HepG2 (cell line): ENCODE results near the gene EIF4E. TPM values are rescaled to one million over a fixed set of nuclear protein-coding genes. Genes with fewer than 3 reads are reported as not detected.

Source experiments
- ATAC-seq: fragments of 200-7000 bp; cut with Tn5 transposase; 3 replicates; pipeline ENCODE4 v1.9.1; 2020; ENCODE audit warnings: mild to moderate bottlenecking, moderate library complexity
- BruUV-seq: library from RNA; stranded (reverse); fragments of 400-500 nt; replicated peaks from 2 replicates; lab custom pipeline; 2021; lab: Mats Ljungman, UMichigan
- CTCF ChIA-PET: fragments of 300-600 bp; formaldehyde crosslinking; extraction: SDS; loops from one replicate; lab custom pipeline; 2021; ENCODE audit warnings: low total read pairs, inconsistent platforms, low intra/inter-chr PET ratio; lab: Yijun Ruan, JAX
- POLR2A ChIA-PET: fragments of 350-600 bp; sonication (Branson Sonifier 250); formaldehyde crosslinking; loops from one replicate; lab custom pipeline; 2020; ENCODE audit warnings: antibody characterized with exemption, inconsistent platforms; lab: Yijun Ruan, JAX
- DNase-seq: peaks from one replicate; pipeline ENCODE4 v3.0.0-alpha.2; 2015; ENCODE audit warnings: low spot score
- FAIRE-seq: peaks from 3 replicates; lab custom pipeline; 2011; peaks lifted over from hg19 to GRCh38; lab: Jason Lieb, UNC
- H2AFZ ChIP-seq: one replicate; pipeline ENCODE4 v1.6.1; 2011; ENCODE audit warnings: low read length, inconsistent platforms
- H3K27ac ChIP-seq: fragments of 300-600 bp; 3 replicates; pipeline ENCODE4 v1.8.0; 2011; ENCODE audit warnings: mixed run types, mild to moderate bottlenecking, mixed read lengths, low read length, inconsistent platforms; ENCODE audit not compliant: insufficient read depth; ENCODE audit errors: extremely low read length
- H3K27me3 ChIP-seq, 2 experiments: fragments of 200-600 bp in 1 of 2; 2 replicates in 1 of 2; 3 replicates in 1 of 2; pipeline versions ENCODE4 v1.6.0 to v1.8.0; 2011; ENCODE audit warnings: low read length in 2 of 2, mild to moderate bottlenecking in 2 of 2, moderate library complexity in 2 of 2, inconsistent platforms in 1 of 2; ENCODE audit not compliant: insufficient read depth in 2 of 2, control insufficient read depth in 1 of 2
- H3K36me3 ChIP-seq, 2 experiments: fragments of 200-600 bp in 1 of 2; replicated peaks in 1 of 2; 2 replicates in 1 of 2; 3 replicates in 1 of 2; pipeline versions ENCODE4 v1.5.1 to v1.8.0; 2011; ENCODE audit warnings: low read length in 2 of 2, inconsistent platforms in 1 of 2; ENCODE audit not compliant: insufficient read depth in 2 of 2, control insufficient read depth in 1 of 2
- H3K4me1 ChIP-seq: 2 replicates; pipeline ENCODE4 v1.5.1; 2012; ENCODE audit warnings: low read length, inconsistent platforms; ENCODE audit not compliant: insufficient read depth
- H3K4me2 ChIP-seq: 2 replicates; pipeline ENCODE4 v1.6.0; 2011; ENCODE audit warnings: low read depth, low read length, inconsistent platforms
- H3K4me3 ChIP-seq, 3 experiments: fragments of 200-600 bp in 1 of 3; sonication (generic), shearing (Covaris generic) in 1 of 3; replicated peaks in 1 of 3; 2 replicates each; pipeline ENCODE4 v1.5.1; 2011 to 2016; ENCODE audit warnings: low read length in 3 of 3, inconsistent platforms in 2 of 3, low read depth in 2 of 3, mild to moderate bottlenecking in 2 of 3, control low read depth in 1 of 3, mixed read lengths in 1 of 3; ENCODE audit not compliant: insufficient read depth in 1 of 3
- H3K79me2 ChIP-seq: one replicate; pipeline ENCODE4 v1.6.1; 2011; ENCODE audit warnings: low read length, inconsistent platforms; ENCODE audit not compliant: insufficient read depth
- H3K9ac ChIP-seq: 2 replicates; pipeline ENCODE4 v1.6.0; 2011; ENCODE audit warnings: mild to moderate bottlenecking, low read depth, low read length, inconsistent platforms; ENCODE audit not compliant: insufficient read depth
- H3K9me3 ChIP-seq: 2 replicates; pipeline ENCODE4 v1.5.1; 2012; ENCODE audit warnings: mild to moderate bottlenecking, low read length
- H4K20me1 ChIP-seq: 2 replicates; pipeline ENCODE4 v1.6.0; 2011; ENCODE audit warnings: inconsistent platforms, mild to moderate bottlenecking, low read length, moderate library complexity; ENCODE audit not compliant: insufficient read depth
- CAMTA2 ChIP-seq: sonication (generic); formaldehyde crosslinking; IDR thresholded peaks from 2 replicates; pipeline ENCODE4 v1.4.0; 2020; ENCODE audit warnings: mild to moderate bottlenecking, missing genetic modification reagents, borderline replicate concordance
- FOXC1 ChIP-seq: sonication (generic); formaldehyde crosslinking; IDR thresholded peaks from 2 replicates; pipeline ENCODE4 v1.8.0; 2022; ENCODE audit warnings: mild to moderate bottlenecking, missing genetic modification reagents, borderline replicate concordance
- RAD21 ChIP-seq: fragments of 450-650 bp; formaldehyde crosslinking; IDR thresholded peaks from 2 replicates; pipeline ENCODE4 v1.5.0; 2020; ENCODE audit warnings: mild to moderate bottlenecking
- ZNF768 ChIP-seq: sonication (generic); formaldehyde crosslinking; IDR thresholded peaks from 2 replicates; pipeline ENCODE4 v1.4.0; 2020; ENCODE audit warnings: missing genetic modification reagents
- ZNF788 ChIP-seq: sonication (generic); formaldehyde crosslinking; IDR thresholded peaks from 2 replicates; pipeline ENCODE4 v1.5.0; 2020; ENCODE audit warnings: mild to moderate bottlenecking, missing genetic modification reagents, borderline replicate concordance
- ZSCAN31 ChIP-seq: sonication (generic); formaldehyde crosslinking; IDR thresholded peaks from 2 replicates; pipeline ENCODE4 v1.5.0; 2020; ENCODE audit warnings: low read depth, mild to moderate bottlenecking, missing genetic modification reagents
- WGBS: methylation state at CpG from one replicate; pipeline ENCODE4 v1.1.6; 2017; ENCODE audit warnings: low lambda C conversion rate; 5-methylcytosine and 5-hydroxymethylcytosine counted together
- in situ Hi-C: cut with HindIII; loops from 2 replicates; pipeline ENCODE4 v1.10.0; 2017; ENCODE audit warnings: low pct_unique_long_range_greater_than_20kb; ENCODE audit not compliant: extremely low pct_ligation_motif_present
- intact Hi-C: fragments of 100-400 bp; cut with micrococcal nuclease; formaldehyde crosslinking; loops from one replicate; pipeline ENCODE4 v1.10.0; 2022; ENCODE audit not compliant: unreplicated experiment
- polyA plus RNA-seq, 8 experiments: library from polyadenylated mRNA; depleted of rRNA in 3 of 8; stranded (reverse) in 7 of 8; unstranded in 1 of 8; fragments of >200 nt; fragmentation: Illumina TruSeq in 4 of 8; extraction: Trizol in 4 of 8; gene quantifications; 2 replicates each; pipeline versions ENCODE4 v1.2.1 to v1.2.3, GENCODE V29; 2011 to 2016; ENCODE audit warnings: low read depth in 4 of 8, missing spikeins in 1 of 8, mixed read lengths in 1 of 8; ENCODE audit not compliant: insufficient read depth in 1 of 8
- total RNA-seq, 5 experiments: library from RNA; depleted of rRNA; stranded (reverse); fragments of >200 nt; fragmentation: Illumina TruSeq; extraction: Trizol; gene quantifications; 2 replicates each; pipeline ENCODE4 v1.2.3, GENCODE V29; 2016; ENCODE audit warnings: low read depth in 1 of 5
- TF ChIP-seq, protein P1 (sequence below), 2 experiments: sonication (generic) in 1 of 2; formaldehyde crosslinking in 1 of 2; IDR thresholded peaks; 2 replicates each; pipeline versions ENCODE4 v1.4.0 to v1.6.1; 2018 to 2020; ENCODE audit warnings: missing genetic modification reagents in 2 of 2, borderline replicate concordance in 1 of 2, low read depth in 1 of 2, mild to moderate bottlenecking in 1 of 2, missing biosample characterization in 1 of 2

The EIF4E gene
- total and polyA plus RNA-seq, 2 of the 13 experiments (the other 11 are each of a cell fraction or from before 2014, with no cell fraction given): 50.8 to 194 TPM

DNA sequence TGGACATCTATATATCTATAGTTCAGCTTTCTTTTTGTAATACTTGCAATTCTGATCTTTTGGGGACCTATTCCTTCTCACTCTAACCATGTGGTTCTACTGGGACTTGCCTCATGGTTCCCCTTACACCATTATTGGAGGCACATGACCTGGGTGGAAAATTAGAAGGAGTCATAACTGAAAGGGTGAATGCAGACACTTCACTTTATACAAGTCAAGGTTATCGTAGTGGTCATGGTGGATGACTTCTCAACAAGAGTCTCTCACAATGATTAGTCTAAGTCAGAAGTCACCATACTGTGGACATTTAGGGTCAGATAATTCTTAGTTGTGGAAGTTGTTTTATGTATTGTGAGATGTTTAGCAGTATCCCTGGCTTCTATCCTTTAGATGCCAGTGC lies 10.5 kb upstream of the EIF4E start:
- CTCF ChIA-PET: interaction anchor here (1.5 to 1.6 kb wide), 2 partner anchors 117 to 524 kb away, joined by 5 to 7 read pairs; no protein-coding TSS in a partner anchor
- WGBS: 13% methylated on average over 1 of the region's 1 CpG
- in situ Hi-C loops (no loop called here), intact Hi-C loops (loop anchor here (5.0 to 10.0 kb wide), 2 partner anchors 118 to 465 kb away; no protein-coding TSS in a partner anchor)
- Histone ChIP-seq H3K4me1 (peaks cover 41% of the 10 kb centered on the region), H2AFZ (no peak overlapping the region), H3K79me2 (no peaks in the 10 kb centered on the region), H3K36me3 (no peaks in the 10 kb centered on the region), H3K9me3 (no peaks in the 10 kb centered on the region), H3K9ac (no peak overlapping the region), H3K27ac (no peak overlapping the region), H3K4me3 (no peak overlapping the region), H4K20me1 (no peaks in the 10 kb centered on the region), H3K4me2 (no peak overlapping the region), H3K27me3 (no peaks in the 10 kb centered on the region)
- no TSS peak for BruUV-seq
- ATAC-seq (no peak), DNase-seq (no peak)
- TF ChIP-seq, protein P1, sequence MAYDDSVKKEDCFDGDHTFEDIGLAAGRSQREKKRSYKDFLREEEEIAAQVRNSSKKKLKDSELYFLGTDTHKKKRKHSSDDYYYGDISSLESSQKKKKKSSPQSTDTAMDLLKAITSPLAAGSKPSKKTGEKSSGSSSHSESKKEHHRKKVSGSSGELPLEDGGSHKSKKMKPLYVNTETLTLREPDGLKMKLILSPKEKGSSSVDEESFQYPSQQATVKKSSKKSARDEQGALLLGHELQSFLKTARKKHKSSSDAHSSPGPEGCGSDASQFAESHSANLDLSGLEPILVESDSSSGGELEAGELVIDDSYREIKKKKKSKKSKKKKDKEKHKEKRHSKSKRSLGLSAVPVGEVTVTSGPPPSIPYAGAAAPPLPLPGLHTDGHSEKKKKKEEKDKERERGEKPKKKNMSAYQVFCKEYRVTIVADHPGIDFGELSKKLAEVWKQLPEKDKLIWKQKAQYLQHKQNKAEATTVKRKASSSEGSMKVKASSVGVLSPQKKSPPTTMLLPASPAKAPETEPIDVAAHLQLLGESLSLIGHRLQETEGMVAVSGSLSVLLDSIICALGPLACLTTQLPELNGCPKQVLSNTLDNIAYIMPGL (CRISPR knock-in tag; IDR thresholded peaks at IDR 0.05; ENCODE audit: borderline replicate concordance in 1 of 2, low read depth in 1 of 2): no peak
- no peak for TF ChIP-seq ZNF788 (CRISPR knock-in tag)
- no peak for TF ChIP-seq ZNF768 (CRISPR knock-in tag)
- TF ChIP-seq ZSCAN31: no peak
- TF ChIP-seq CAMTA2 (CRISPR knock-in tag): no peak
- no peak for TF ChIP-seq RAD21 (CRISPR knock-in tag)
- TF ChIP-seq FOXC1 (CRISPR knock-in tag): no peak
- TF ChIP-seq, all 625 proteins: peak for 0
- no peak for FAIRE-seq
- POLR2A ChIA-PET: no interaction called here
